Ramos (cell line): ENCODE results near the gene LPIN2.
"Not testable (repeated sequence)": the region's sequence is repeated elsewhere in the genome, so short reads cannot be mapped to it uniquely, and the experiment has no call there.

Experiments used
- in situ Hi-C: fragments of 300-500 bp; cut with MboI; formaldehyde crosslinking; loops from one replicate; pipeline ENCODE4 v1.14.3; 2022; ENCODE audit warnings: low sequenced_read_pairs; ENCODE audit not compliant: unreplicated experiment

LPIN2 gene

DNA sequence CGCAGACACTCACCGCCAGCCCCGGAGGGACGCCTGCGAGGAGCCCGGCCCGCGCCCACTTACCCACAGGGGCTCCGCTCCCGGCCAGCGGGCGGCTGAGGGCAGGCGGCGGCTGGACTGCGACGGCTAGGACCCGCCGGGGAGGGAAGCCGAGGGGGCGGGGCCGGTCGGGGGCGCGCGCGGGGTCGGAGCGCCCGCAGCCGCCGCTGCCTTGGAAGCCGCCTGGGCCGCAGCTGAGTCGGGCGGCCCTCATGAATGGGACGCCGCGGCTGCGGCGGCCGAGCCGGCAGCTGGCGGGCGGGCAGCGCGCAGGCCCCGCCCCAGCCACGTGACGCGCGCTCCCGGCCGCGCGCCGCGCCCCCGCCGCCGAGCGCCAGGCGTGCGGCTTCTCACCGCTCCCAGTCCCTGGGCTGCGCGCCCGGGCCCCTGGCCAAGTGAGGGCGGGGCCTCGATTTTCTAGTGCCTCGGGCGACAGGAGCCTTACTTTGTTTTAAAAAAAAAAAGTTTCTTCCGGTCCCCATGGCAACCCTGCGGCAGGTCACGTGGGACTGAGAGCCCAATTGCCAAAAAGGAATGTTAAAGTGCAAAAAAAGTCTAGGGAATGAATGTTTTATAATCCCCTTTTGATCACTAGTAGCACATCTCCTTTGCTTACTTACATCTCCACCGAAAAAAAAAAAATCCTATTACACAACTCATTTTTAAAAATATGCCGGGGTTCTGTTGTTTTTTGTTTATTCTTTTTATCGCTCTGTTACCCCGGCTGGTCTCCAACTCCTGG is at the start of gene LPIN2:
TSS of gene LPIN2 (minus strand) at position 121 of the 781 bp plus-strand sequence. CDS start 52,304 bp downstream, outside the sequence.
- in situ Hi-C loops, result no loop called here

- in situ Hi-C loops, result no loop called here
Measured at GRCh38 chr18:3061581-3062312, 48.8 kb upstream of the LPIN2 start.

- in situ Hi-C loops, result no loop called here
Measured at GRCh38 chr18:3060667-3061580, 48.0 kb upstream of the LPIN2 start.

DNA sequence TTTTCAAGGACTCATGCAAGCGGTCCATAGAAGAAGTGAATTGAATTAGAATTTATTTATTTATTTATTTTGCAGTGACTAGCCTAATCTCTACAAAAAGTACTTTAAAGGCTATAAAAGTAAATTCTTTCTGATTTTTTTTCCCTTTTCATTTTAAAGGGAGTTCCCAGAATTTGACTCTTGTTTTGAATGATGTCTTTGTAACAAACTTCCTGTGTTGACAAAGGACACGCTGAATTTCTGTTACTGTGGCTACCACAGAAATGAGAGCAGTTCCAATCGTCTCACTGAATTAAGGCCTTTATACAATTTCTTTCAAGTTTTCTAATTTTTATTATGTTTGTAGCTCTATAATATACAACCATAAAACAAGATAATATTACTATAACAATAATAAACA is 46.3 kb upstream of the LPIN2 start:
- in situ Hi-C loops, result no loop called here

- in situ Hi-C loops, result no loop called here
Measured at GRCh38 chr18:3058328-3059191, 45.6 kb upstream of the LPIN2 start.

DNA sequence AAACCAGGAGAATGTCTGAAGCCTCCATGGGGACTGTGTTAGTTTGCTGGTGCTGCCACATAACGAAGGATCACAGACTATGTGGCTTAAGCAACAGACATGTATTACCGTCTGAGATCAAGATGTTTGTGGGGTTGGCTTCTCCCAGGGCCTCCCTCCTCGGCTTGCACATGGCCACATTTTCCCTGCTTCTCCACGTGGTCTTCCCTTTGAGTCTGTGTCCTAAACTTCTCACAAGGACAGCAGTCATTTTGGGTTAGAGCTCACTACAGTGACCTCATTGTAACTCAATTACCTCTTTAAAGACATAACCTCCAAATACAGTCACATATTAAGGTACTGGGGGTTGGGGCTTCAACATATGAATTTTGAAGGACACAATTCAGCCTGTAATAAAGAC is 44.6 kb upstream of the LPIN2 start:
- in situ Hi-C loops, result no loop called here

GRCh38 chr18:3056311-3056710 is 43.4 kb upstream of the LPIN2 start:
- in situ Hi-C loops, result no loop called here

DNA sequence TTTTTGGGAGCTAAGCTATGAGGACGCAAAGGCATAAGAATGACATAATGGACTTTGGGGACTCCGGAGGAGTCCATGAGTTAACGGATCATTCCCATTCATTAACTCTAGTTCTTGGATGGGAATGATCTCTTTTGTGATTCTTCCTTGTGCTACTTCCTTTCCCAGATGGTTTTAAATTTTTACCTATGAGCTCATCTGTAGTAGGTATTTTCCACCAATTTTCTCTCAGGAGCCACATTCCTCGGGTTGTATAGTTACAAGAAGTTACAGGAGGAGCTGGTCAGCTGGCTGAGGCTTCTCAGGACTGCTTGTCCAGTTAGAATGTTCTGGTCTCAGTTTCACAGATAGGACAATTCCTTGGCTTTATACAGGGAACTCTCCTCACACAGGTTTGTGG is 42.9 kb upstream of the LPIN2 start:
- in situ Hi-C loops, result no loop called here

- in situ Hi-C loops, result no loop called here
Measured at GRCh38 chr18:3055186-3055728, 42.3 kb upstream of the LPIN2 start.

DNA sequence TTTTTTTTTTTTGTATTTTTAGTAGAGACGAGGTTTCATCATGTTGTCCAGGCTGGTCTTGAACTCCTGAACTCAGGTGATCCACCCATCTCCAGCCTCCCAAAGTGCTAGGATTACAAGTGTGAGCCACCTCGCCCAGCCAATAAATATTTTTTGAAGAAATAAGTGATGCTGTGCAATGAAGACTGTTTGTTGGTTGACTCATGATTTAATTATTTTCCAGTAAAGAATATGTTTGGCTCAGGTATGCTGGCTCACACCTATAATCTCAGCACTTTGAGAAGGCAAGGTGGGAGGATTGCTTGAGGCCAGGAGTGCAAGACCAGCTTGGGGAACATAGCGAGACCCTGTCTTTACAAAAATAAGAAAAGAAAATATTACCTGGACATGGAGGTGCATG is 41.8 kb upstream of the LPIN2 start:
- in situ Hi-C loops, result no loop called here

DNA sequence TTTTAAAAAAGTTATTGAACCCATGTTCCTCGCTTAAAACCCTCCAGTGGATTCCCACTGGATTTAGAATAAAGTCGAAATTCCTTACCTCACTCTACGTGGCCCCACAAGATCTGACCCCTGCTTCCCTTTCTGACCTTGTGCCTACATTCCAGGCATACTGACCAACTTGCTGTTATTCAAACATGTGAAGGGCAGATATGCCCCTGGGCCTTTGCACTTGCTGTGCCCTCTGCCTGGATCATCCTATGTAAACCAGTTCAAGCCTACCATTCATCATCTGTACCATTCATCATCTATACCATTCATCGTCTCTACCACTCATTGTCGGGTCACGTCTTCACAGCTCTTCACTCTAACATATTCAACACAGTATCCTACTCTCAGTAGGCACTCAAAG is 41.3 kb upstream of the LPIN2 start:
- in situ Hi-C loops, result no loop called here

DNA sequence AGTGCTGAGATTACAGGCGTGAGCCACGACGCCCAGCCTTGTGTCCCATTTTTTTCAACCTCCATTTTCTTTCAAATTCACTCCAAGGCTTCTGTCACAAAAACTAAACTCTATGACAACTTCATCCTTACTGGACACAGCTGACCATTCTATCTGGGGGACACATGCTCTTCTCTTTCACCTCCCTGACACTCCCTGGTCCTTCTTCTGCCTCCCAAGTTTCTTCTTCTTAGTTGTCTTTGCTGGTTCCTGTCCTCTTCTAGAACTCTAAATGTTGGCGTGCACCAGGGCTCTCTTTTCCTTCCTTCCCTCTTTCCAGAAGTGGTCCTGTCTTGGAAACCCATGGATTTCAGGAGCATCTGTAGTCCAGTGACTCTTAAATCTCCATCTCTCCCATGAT is 40.1 kb upstream of the LPIN2 start:
- in situ Hi-C loops, result no loop called here

- in situ Hi-C loops, result no loop called here
Measured at GRCh38 chr18:3052411-3052758, 39.4 kb upstream of the LPIN2 start.

- in situ Hi-C loops, result no loop called here
Measured at GRCh38 chr18:3051718-3052410, 38.9 kb upstream of the LPIN2 start.

- in situ Hi-C loops, result not testable (repeated sequence)
Measured at GRCh38 chr18:3049897-3050454, 37.0 kb upstream of the LPIN2 start.

DNA sequence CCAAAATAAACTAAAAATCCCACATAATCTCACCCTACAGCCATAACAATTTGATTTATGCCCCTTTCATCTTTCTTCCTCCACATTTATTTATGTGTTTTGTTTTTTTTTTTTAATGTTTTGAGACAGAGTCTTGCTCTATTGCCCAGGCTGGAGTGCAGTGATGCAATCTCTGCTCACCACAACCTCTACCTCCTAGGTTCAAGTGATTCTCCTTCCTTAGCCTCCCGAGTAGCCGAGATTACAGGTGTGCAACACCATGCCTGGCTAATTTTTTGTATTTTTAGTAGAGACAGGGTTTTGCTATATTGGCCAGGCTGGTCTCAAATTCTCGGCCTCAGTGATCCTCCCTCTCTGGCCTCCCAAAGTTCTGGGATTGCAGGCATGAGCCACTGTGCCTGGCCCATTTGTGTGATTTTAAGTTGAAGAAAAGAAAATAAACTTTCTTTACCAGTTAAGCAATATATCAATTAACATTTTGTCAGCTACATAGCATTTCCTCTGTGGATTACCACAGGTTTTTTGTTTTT is 35.9 kb upstream of the LPIN2 start:
- in situ Hi-C loops, result no loop called here

DNA sequence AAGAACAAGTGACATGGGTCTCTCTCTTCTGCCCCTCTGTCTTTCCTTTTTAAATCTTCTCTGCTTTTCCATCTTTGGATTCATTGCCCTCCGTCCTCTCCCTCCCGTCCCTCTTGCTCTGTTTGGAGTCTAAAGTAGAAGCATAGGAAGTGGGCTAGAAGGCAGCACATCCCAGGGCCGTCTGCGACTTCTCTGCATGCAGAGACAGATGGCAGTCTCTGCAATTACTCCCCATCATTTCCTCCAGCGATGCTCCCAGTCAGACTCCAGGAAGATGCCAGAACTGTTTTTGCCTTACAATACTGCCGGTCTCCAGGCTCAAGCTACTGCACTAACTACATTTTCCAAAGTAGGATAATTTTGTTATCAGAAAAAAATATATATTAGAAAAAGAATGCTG is 35.2 kb upstream of the LPIN2 start:
- in situ Hi-C loops, result no loop called here

DNA sequence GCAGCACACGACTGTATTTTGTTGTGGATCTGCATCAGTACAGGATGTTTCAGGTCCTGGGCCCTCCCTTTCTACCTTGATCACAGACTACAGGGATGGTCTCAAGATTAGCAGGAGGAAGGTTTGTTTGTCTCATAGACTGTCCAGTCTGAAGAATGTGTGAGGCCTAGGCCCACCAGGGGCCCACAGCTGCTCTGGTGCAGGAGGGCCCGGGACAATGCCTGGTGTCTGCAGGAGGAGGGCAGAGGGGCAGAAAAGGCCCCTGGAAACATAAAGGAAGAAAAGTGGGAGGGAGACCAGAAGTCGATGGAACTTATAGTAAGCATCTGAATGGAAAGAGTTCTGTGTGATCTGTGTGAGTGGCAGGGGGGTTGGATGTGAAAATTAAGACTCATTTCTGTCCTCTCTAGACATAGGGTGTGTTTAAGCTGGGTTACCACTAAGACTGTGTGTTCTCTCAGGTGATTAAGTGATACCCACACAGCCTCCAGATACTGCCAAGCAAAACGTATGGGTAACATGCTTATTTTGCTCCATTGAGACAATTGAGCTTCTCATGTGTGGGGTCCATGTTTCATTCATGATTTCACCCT is 33.4 kb upstream of the LPIN2 start:
- in situ Hi-C loops, result no loop called here
